Thoracic aorta (tissue), 2 donors: Measurements from ENCODE around the gene ADGRF5. TPM values are rescaled to one million over a fixed set of nuclear protein-coding genes. Genes with fewer than 3 reads are reported as not detected.

Source experiments
- ATAC-seq: fragments of 150-250 bp; one replicate; pipeline ENCODE4 v1.8.0; 2017; ENCODE audit warnings: low read depth; ENCODE audit not compliant: insufficient number of reproducible peaks, low FRiP score
- DNase-seq: peaks from one replicate; pipeline ENCODE4 v3.0.0-alpha.2; 2020; ENCODE audit warnings: low spot score
- H3K27ac ChIP-seq, 2 donors: fragments of 200-600 bp; sonication (generic); 1 replicate in 1 of 2; 2 replicates in 1 of 2; pipeline ENCODE4 v1.5.1; 2016; ENCODE audit warnings: mild to moderate bottlenecking in 2 of 2, moderate library complexity in 2 of 2
- H3K27me3 ChIP-seq: fragments of 200-600 bp; sonication (generic); replicated peaks from 2 replicates; pipeline ENCODE4 v1.6.0; 2016; ENCODE audit warnings: mild to moderate bottlenecking; ENCODE audit not compliant: insufficient read depth
- H3K36me3 ChIP-seq: fragments of 200-600 bp; sonication (generic); one replicate; pipeline ENCODE4 v1.5.1; 2016
- H3K4me1 ChIP-seq, 2 donors: fragments of 200-600 bp; sonication (generic); 1 replicate in 1 of 2; 2 replicates in 1 of 2; pipeline versions ENCODE4 v1.5.1 to v1.6.0; 2016; ENCODE audit warnings: low read depth in 2 of 2, mild to moderate bottlenecking in 1 of 2; ENCODE audit not compliant: control insufficient read depth in 1 of 2
- H3K4me3 ChIP-seq: fragments of 200-600 bp; sonication (generic); 2 replicates; pipeline ENCODE4 v1.5.1; 2016; ENCODE audit warnings: mild to moderate bottlenecking
- H3K9me3 ChIP-seq: fragments of 200-600 bp; sonication (generic); 2 replicates; pipeline ENCODE4 v1.5.1; 2016
- total RNA-seq, 2 donors: library from RNA; depleted of rRNA; stranded (reverse); fragments of >200 nt; gene quantifications; one replicate each; pipeline versions ENCODE4 v1.1.0 to v1.2.3, GENCODE V29; 2016
- TF ChIP-seq, protein P1 (sequence below): fragments of 200-600 bp; sonication (generic); IDR thresholded peaks from one replicate; pipeline ENCODE4 v1.5.1; 2019; ENCODE audit warnings: antibody characterized with exemption

Gene ADGRF5
- total RNA-seq, 2 donors from 2014 or later: 13.5 to 18.1 TPM

- Histone ChIP-seq H3K9me3 (no peaks in the 10 kb centered on the region), H3K4me3 (no peak overlapping the region), H3K4me1 (no peaks in the 10 kb centered on the region), H3K27me3 (no peaks in the 10 kb centered on the region), H3K27ac (no peak overlapping the region), H3K36me3 (no peaks in the 10 kb centered on the region)
- TF ChIP-seq, protein P1, sequence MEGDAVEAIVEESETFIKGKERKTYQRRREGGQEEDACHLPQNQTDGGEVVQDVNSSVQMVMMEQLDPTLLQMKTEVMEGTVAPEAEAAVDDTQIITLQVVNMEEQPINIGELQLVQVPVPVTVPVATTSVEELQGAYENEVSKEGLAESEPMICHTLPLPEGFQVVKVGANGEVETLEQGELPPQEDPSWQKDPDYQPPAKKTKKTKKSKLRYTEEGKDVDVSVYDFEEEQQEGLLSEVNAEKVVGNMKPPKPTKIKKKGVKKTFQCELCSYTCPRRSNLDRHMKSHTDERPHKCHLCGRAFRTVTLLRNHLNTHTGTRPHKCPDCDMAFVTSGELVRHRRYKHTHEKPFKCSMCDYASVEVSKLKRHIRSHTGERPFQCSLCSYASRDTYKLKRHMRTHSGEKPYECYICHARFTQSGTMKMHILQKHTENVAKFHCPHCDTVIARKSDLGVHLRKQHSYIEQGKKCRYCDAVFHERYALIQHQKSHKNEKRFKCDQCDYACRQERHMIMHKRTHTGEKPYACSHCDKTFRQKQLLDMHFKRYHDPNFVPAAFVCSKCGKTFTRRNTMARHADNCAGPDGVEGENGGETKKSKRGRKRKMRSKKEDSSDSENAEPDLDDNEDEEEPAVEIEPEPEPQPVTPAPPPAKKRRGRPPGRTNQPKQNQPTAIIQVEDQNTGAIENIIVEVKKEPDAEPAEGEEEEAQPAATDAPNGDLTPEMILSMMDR: no peak
- DNase-seq (no peak), ATAC-seq (no peak)
Observed at GRCh38 chr6:46956409-46956808, 34.7 kb upstream of the ADGRF5 start.

GRCh38 chr6:46954837-46955451 lies 33.2 kb upstream of the ADGRF5 start:
- Histone ChIP-seq H3K9me3 (no peaks in the 10 kb centered on the region), H3K27me3 (no peaks in the 10 kb centered on the region), H3K27ac (no peak overlapping the region), H3K36me3 (no peaks in the 10 kb centered on the region), H3K4me3 (no peak overlapping the region), H3K4me1 (no peaks in the 10 kb centered on the region)
- TF ChIP-seq, protein P1: no peak
- DNase-seq (no peak), ATAC-seq (no peak)

GRCh38 chr6:46953921-46954320 lies 32.2 kb upstream of the ADGRF5 start:
- Histone ChIP-seq H3K4me1 (peaks cover 5 to 10% of the 10 kb centered on the region in 2 donors), H3K27ac (no peak overlapping the region), H3K36me3 (no peaks in the 10 kb centered on the region), H3K9me3 (no peaks in the 10 kb centered on the region), H3K4me3 (no peak overlapping the region), H3K27me3 (no peaks in the 10 kb centered on the region)
- TF ChIP-seq, protein P1: no peak
- ATAC-seq (no peak), DNase-seq (no peak)

DNA sequence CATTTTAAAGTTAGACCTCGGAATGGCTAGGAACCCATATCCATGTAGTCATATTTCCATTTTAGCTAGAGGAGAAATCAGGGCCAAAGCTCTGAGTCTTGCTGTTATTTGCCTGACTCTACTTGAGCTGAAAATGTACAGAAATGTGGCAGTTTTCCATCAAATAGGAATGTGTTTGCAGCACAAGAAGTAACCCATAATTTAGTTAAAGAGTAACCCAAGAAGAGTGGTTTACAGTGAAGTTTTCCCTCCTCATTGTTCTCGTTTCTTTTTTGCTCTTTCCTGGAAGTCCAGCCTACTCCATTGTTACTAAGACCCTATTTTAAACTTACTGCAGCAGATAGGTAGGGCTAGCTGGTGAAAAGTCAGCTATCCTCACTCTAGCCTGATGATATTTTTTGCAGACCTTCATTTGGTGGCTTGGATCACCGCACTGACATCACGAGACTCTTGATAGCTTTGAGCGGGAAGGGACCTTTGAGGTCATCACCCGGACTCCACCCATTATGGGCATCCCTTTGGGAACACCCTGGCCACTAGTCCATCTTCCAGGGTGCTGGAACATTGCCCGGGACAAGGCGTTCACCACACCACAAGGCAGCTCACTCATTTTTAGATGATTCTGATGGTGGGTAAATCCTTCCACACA lies 28.0 kb upstream of the ADGRF5 start:
- no peaks in the 10 kb centered on the region for H3K9me3 ChIP-seq
- ATAC-seq: no peak
- TF ChIP-seq, protein P1: no peak
- no peaks in the 10 kb centered on the region for H3K36me3 ChIP-seq
- no peak overlapping the region for H3K4me3 ChIP-seq
- H3K4me1 ChIP-seq: peaks cover 5 to 10% of the 10 kb centered on the region in 2 donors
- H3K27ac ChIP-seq: no peak overlapping the region
- no peak for DNase-seq
- H3K27me3 ChIP-seq: no peaks in the 10 kb centered on the region

DNA sequence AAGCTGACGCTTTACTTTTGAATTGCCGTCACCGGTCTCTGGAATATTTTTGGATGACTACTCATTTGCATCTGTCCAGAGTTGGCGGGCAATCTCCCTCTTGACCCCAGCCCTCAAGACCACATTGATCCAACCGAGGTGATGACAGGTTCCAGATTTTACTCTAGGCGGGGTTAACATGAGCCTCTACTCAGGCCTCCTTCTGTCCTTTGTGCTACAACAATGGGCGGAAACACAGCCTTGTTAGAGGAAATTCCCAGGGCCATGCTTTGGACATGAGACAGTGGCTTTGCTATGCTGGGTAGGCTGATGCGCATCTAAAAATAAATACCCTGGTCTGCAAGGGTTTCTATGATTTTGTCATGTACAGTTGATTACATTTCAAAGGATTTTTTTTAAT lies 27.0 kb upstream of the ADGRF5 start:
- Histone ChIP-seq H3K36me3 (no peaks in the 10 kb centered on the region), H3K4me1 (peaks cover 5 to 10% of the 10 kb centered on the region in 2 donors), H3K27me3 (no peaks in the 10 kb centered on the region), H3K27ac (no peak overlapping the region), H3K4me3 (no peak overlapping the region), H3K9me3 (no peaks in the 10 kb centered on the region)
- TF ChIP-seq, protein P1: no peak
- no peak for ATAC-seq
- no peak for DNase-seq
